ENCODE results near the gene N4BP2L1. TPM values are rescaled to one million over a fixed set of nuclear protein-coding genes. Genes with fewer than 3 reads are reported as not detected.

Gene N4BP2L1
- total and polyA plus RNA-seq, 12 donors: 6.7 to 23.5 (median 10.6) TPM

- intact Hi-C loops (cut with DNase I): no loop called here
- TF ChIP-seq POLR2A (IDR thresholded peaks at IDR 0.05): no peak
- TF ChIP-seq CTCF (IDR thresholded peaks at IDR 0.05): no peak
- Histone ChIP-seq H3K27ac (no peak overlapping the region), H3K9me3 (replicated peaks in 1 of 3) (no peaks in the 10 kb centered on the region), H3K4me3 (no peak overlapping the region), H3K4me1 (replicated peaks in 1 of 2) (peaks cover 0 to 8% of the 10 kb centered on the region in 2 donors), H3K27me3 (no peaks in the 10 kb centered on the region), H3K36me3 (replicated peaks in 1 of 2) (no peaks in the 10 kb centered on the region)
- no peak for DNase-seq
- WGBS, 4 donors: 95 to 96% (median 95%) methylated on average over 3 of the region's 3 CpGs
These were observed 4.9 kb upstream of the N4BP2L1 start for GRCh38 chr13:32432856-32433255.

GRCh38 chr13:32431361-32431760 lies 3.4 kb upstream of the N4BP2L1 start:
- no peaks in the 10 kb centered on the region for H3K36me3 ChIP-seq (replicated peaks in 1 of 2)
- H3K27ac ChIP-seq: no peak overlapping the region
- H3K9me3 ChIP-seq (replicated peaks in 1 of 3): no peaks in the 10 kb centered on the region
- intact Hi-C loops (cut with DNase I): no loop called here
- DNase-seq: no peak
- H3K4me1 ChIP-seq (replicated peaks in 1 of 2): peaks cover 0 to 12% of the 10 kb centered on the region in 2 donors
- TF ChIP-seq POLR2A (IDR thresholded peaks at IDR 0.05) (no peak), CTCF (IDR thresholded peaks at IDR 0.05) (no peak)
- H3K4me3 ChIP-seq: no peak overlapping the region
- H3K27me3 ChIP-seq: no peaks in the 10 kb centered on the region
- WGBS, 4 donors: 93 to 96% (median 96%) methylated on average over 5 of the region's 5 CpGs

- Histone ChIP-seq H3K36me3 (replicated peaks in 1 of 2) (no peaks in the 10 kb centered on the region), H3K4me1 (replicated peaks in 1 of 2) (peaks cover 0 to 21% of the 10 kb centered on the region in 2 donors), H3K27ac (no peak overlapping the region), H3K9me3 (replicated peaks in 1 of 3) (no peaks in the 10 kb centered on the region), H3K4me3 (no peak overlapping the region), H3K27me3 (no peaks in the 10 kb centered on the region)
- TF ChIP-seq POLR2A (IDR thresholded peaks at IDR 0.05) (no peak), CTCF (IDR thresholded peaks at IDR 0.05) (no peak)
- WGBS, 4 donors: 67 to 77% (median 77%) methylated on average over 6 of the region's 6 CpGs
- intact Hi-C loops (cut with DNase I): no loop called here
- DNase-seq: no peak
These were observed 2.3 kb upstream of the N4BP2L1 start for GRCh38 chr13:32430018-32430747.

- H3K27ac ChIP-seq: peak overlapping the region in 3 of 5 donors; percentile 81 to 93 (median 87)
These were observed 1.5 kb upstream of the N4BP2L1 start for GRCh38 chr13:32429433-32429909.

More at GRCh38 chr13:32429433-32429909, 1.5 kb upstream of the N4BP2L1 start:
- no peak for TF ChIP-seq POLR2A (IDR thresholded peaks at IDR 0.05)
- no peak for TF ChIP-seq CTCF (IDR thresholded peaks at IDR 0.05)
- intact Hi-C loops (cut with DNase I): loop anchor here in 1 of 2 donors (10.0 kb wide), 1 partner anchor 105 kb away; the partner anchor contains the start of gene N4BP2L2
- no peak for DNase-seq
- Histone ChIP-seq H3K4me1 (replicated peaks in 1 of 2) (peaks cover 0 to 21% of the 10 kb centered on the region in 2 donors), H3K27me3 (no peaks in the 10 kb centered on the region), H3K4me3 (no peak overlapping the region), H3K9me3 (replicated peaks in 1 of 3) (no peaks in the 10 kb centered on the region), H3K36me3 (replicated peaks in 1 of 2) (no peaks in the 10 kb centered on the region)
- 93 to 98% (median 96%) methylated on average over 3 to 6 of the region's 6 CpGs for WGBS, 4 donors

Measured in adrenal gland (tissue), 12 donors.